OCI-LY7 (cell line): ENCODE data around the gene GTF2H3. TPM values are rescaled to one million over a fixed set of nuclear protein-coding genes. Genes with fewer than 3 reads are reported as not detected.

ENCODE experiments used
- BruUV-seq: library from RNA; stranded (reverse); fragments of 400-500 nt; replicated peaks from 2 replicates; lab custom pipeline; 2021; lab: Mats Ljungman, UMichigan
- CTCF ChIA-PET: fragments of 300-600 bp; sonication (Branson Sonifier 250); formaldehyde crosslinking; loops from one replicate; lab custom pipeline; 2022; ENCODE audit warnings: antibody characterized with exemption; ENCODE audit not compliant: unreplicated experiment; lab: Charles Lee
- POLR2A ChIA-PET: fragments of 300-600 bp; sonication (Branson Sonifier 250); formaldehyde crosslinking; loops from one replicate; lab custom pipeline; 2022; ENCODE audit warnings: antibody characterized with exemption; lab: Charles Lee
- DNase-seq: peaks from one replicate; pipeline ENCODE4 v3.0.0-alpha.2; 2015; ENCODE audit warnings: low spot score
- H2AFZ ChIP-seq: fragments of 200-600 bp; sonication (generic), shearing (Covaris generic); 2 replicates; pipeline ENCODE4 v1.6.1; 2014; ENCODE audit warnings: mild to moderate bottlenecking, antibody characterized with exemption, low read length, moderate library complexity
- H3K27ac ChIP-seq: fragments of 200-600 bp; sonication (generic); 2 replicates; pipeline ENCODE4 v1.5.1; 2014; ENCODE audit warnings: mixed run types, low read depth, mild to moderate bottlenecking, moderate library complexity, low read length, inconsistent platforms; ENCODE audit not compliant: poor library complexity, severe bottlenecking
- H3K36me3 ChIP-seq: fragments of 200-600 bp; sonication (generic); 2 replicates; pipeline ENCODE4 v1.6.1; 2014; ENCODE audit warnings: mild to moderate bottlenecking, antibody characterized with exemption, low read length, moderate library complexity, mixed read lengths; ENCODE audit not compliant: insufficient read depth
- H3K4me1 ChIP-seq: fragments of 200-600 bp; sonication (generic); 2 replicates; pipeline ENCODE4 v1.5.1; 2014; ENCODE audit warnings: mild to moderate bottlenecking, low read length; ENCODE audit not compliant: insufficient read depth, poor library complexity, severe bottlenecking
- H3K4me2 ChIP-seq: fragments of 200-600 bp; sonication (generic); 2 replicates; pipeline ENCODE4 v1.6.1; 2014; ENCODE audit warnings: mild to moderate bottlenecking, low read length
- H3K4me3 ChIP-seq: fragments of 200-600 bp; sonication (generic); 2 replicates; pipeline ENCODE4 v1.5.1; 2014; ENCODE audit warnings: mild to moderate bottlenecking, low read depth, low read length; ENCODE audit not compliant: poor library complexity, severe bottlenecking
- H3K79me2 ChIP-seq: fragments of 200-600 bp; sonication (generic); 2 replicates; pipeline ENCODE4 v1.6.1; 2016; ENCODE audit warnings: low read depth, mild to moderate bottlenecking, low read length, moderate library complexity, mixed read lengths; ENCODE audit not compliant: insufficient read depth
- H3K9me2 ChIP-seq: fragments of 200-600 bp; sonication (generic); 2 replicates; pipeline ENCODE4 v1.6.1; 2016; ENCODE audit warnings: mild to moderate bottlenecking, low read length, mixed read lengths; ENCODE audit not compliant: insufficient read depth
- H3K9me3 ChIP-seq: fragments of 200-600 bp; sonication (generic); 2 replicates; pipeline ENCODE4 v1.6.1; 2014; ENCODE audit warnings: mild to moderate bottlenecking, mixed run types, low read length, mixed read lengths
- H4K20me1 ChIP-seq: fragments of 200-600 bp; sonication (generic); 2 replicates; pipeline ENCODE4 v1.6.1; 2014; ENCODE audit warnings: mild to moderate bottlenecking, antibody characterized with exemption, low read length, moderate library complexity, mixed read lengths; ENCODE audit not compliant: insufficient read depth
- EZH2phosphoT487 ChIP-seq: fragments of 200-600 bp; sonication (generic); IDR thresholded peaks from 2 replicates; pipeline ENCODE4 v1.6.1; 2018; ENCODE audit warnings: low read depth, borderline replicate concordance, mild to moderate bottlenecking, mixed run types, antibody characterized with exemption, low read length, moderate library complexity, mixed read lengths
- intact Hi-C: fragments of 100-400 bp; cut with micrococcal nuclease; formaldehyde crosslinking; loops from one replicate; pipeline ENCODE4 v1.10.0; 2022; ENCODE audit not compliant: unreplicated experiment
- total RNA-seq, 2 experiments: library from RNA; depleted of rRNA in 1 of 2; stranded (reverse); fragments of >200 nt in 1 of 2; shearing (Covaris generic) in 1 of 2; gene quantifications; 2 replicates each; pipeline ENCODE4 v1.2.3, GENCODE V29; 2014 to 2022
- TF ChIP-seq, protein P1 (sequence below): fragments of 200-600 bp; sonication (generic); conservative IDR thresholded peaks from 2 replicates; pipeline ENCODE4 v1.5.1; 2014; ENCODE audit warnings: mild to moderate bottlenecking, antibody characterized with exemption, low read length, moderate library complexity, mixed read lengths

The GTF2H3 gene
- total RNA-seq, 2 experiments from 2014 or later: 18.1 to 51.5 TPM

DNA sequence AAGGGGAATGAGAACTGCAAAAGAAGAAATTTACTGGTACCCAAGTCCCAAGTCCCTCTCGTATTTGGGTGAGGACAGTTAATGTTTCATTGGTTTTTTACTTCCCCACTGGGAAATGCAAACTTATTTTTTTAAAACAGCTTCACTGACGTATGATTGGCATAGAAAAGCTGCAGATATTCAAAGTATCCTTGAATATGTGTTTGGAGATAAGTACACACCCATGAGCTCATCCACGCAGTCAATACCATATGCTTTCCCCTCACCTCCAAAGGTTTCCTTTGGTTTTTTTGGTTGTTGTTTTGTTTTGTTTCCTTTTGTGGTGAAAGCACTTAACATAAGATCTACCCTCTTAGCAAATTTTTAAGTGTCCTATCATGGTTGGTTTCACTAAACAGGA is 50.3 kb downstream of the GTF2H3 start:
- POLR2A ChIA-PET: no interaction called here
- Histone ChIP-seq H2AFZ (no peak overlapping the region), H3K9me3 (no peaks in the 10 kb centered on the region), H3K79me2 (no peaks in the 10 kb centered on the region), H3K36me3 (no peaks in the 10 kb centered on the region; the same call in 1 of the 2 replicates), H3K9me2 (no peaks in the 10 kb centered on the region), H3K4me3 (no peak overlapping the region), H4K20me1 (no peaks in the 10 kb centered on the region), H3K4me2 (no peak overlapping the region), H3K27ac (no peak overlapping the region), H3K4me1 (no peaks in the 10 kb centered on the region)
- no peak for DNase-seq
- TF ChIP-seq, protein P1, sequence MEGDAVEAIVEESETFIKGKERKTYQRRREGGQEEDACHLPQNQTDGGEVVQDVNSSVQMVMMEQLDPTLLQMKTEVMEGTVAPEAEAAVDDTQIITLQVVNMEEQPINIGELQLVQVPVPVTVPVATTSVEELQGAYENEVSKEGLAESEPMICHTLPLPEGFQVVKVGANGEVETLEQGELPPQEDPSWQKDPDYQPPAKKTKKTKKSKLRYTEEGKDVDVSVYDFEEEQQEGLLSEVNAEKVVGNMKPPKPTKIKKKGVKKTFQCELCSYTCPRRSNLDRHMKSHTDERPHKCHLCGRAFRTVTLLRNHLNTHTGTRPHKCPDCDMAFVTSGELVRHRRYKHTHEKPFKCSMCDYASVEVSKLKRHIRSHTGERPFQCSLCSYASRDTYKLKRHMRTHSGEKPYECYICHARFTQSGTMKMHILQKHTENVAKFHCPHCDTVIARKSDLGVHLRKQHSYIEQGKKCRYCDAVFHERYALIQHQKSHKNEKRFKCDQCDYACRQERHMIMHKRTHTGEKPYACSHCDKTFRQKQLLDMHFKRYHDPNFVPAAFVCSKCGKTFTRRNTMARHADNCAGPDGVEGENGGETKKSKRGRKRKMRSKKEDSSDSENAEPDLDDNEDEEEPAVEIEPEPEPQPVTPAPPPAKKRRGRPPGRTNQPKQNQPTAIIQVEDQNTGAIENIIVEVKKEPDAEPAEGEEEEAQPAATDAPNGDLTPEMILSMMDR: no peak
- TF ChIP-seq EZH2phosphoT487: no peak
- intact Hi-C loops: no loop called here
- CTCF ChIA-PET: no interaction called here
- no TSS peak for BruUV-seq

DNA sequence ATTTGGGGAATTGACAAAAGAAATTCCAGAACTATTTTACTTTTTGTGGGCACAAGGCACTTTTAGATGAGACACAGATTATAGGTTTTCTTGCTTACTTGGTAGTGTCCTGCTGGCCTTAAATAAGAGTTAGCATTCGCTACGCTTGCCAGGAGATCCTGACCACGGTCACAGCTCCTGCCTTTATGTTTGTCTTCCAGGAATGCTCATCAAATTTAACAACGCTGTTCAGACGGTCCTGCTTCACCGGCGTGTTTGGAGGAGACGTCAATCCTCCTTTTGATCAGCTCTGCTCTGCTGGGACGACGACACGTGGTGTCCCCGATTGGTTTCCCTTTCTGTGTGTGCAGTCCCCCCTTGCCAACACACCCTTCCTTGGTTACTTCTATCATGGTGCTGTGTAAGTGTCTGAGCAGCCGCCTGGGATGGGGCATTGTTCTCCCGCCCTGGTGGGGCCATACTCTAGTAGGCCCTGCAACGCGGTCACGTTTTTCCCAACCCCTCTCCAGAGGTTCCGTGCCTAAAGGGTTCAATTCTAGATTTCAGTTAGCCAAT is 53.1 kb downstream of the GTF2H3 start:
- H3K4me1 ChIP-seq: no peaks in the 10 kb centered on the region
- no peaks in the 10 kb centered on the region for H3K79me2 ChIP-seq
- no peak for DNase-seq
- CTCF ChIA-PET: no interaction called here
- no peaks in the 10 kb centered on the region for H3K9me2 ChIP-seq
- no TSS peak for BruUV-seq
- no peak overlapping the region for H2AFZ ChIP-seq
- H3K36me3 ChIP-seq: no peaks in the 10 kb centered on the region
- no peaks in the 10 kb centered on the region for H3K9me3 ChIP-seq
- intact Hi-C loops: no loop called here
- no peak for TF ChIP-seq EZH2phosphoT487
- TF ChIP-seq, protein P1: no peak
- no peaks in the 10 kb centered on the region for H4K20me1 ChIP-seq
- H3K4me3 ChIP-seq: no peak overlapping the region
- POLR2A ChIA-PET: no interaction called here
- no peak overlapping the region for H3K27ac ChIP-seq
- no peak overlapping the region for H3K4me2 ChIP-seq

DNA sequence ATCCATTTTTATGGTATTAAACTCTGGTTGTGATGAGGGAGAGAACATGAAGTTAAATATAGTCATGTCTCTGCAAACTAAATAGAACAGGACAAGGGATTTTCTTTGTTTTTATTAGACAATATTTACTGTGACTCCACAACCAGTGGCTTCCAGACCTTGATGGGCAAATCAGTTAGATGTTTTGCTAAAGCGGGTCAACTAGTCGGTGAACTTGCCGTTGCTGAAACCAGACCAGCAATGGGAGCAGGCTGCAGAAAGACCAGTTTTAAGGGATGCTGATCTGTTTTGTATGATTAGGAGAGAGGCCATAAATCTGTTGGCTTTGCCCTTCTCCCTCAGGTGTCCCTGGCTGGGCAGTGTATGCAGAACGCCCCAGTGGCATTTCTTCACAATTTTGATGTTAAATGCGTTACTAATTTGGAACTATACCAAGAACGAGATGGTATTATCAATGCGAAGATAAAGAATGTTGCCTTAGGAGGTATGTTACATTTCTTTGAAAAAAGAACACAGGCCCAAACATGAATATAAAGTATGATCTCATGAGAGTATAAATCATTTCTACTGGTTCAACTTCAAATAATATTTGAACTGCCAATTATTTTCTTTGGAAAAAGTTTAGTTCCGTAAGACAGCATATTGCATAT is 56.7 kb downstream of the GTF2H3 start:
- no peak for TF ChIP-seq EZH2phosphoT487
- TF ChIP-seq, protein P1: no peak
- DNase-seq: no peak
- CTCF ChIA-PET: no interaction called here
- Histone ChIP-seq H3K27ac (no peak overlapping the region), H3K4me2 (no peak overlapping the region), H3K4me3 (no peak overlapping the region), H3K9me3 (no peaks in the 10 kb centered on the region), H2AFZ (no peak overlapping the region), H3K4me1 (no peaks in the 10 kb centered on the region), H3K9me2 (no peaks in the 10 kb centered on the region), H4K20me1 (no peaks in the 10 kb centered on the region), H3K36me3 (no peaks in the 10 kb centered on the region), H3K79me2 (no peaks in the 10 kb centered on the region)
- no TSS peak for BruUV-seq
- intact Hi-C loops: no loop called here
- POLR2A ChIA-PET: no interaction called here
